ENCODE data around the gene HCRTR1.

- TF ChIP-seq EP300 (IDR thresholded peaks at IDR 0.05), result no peak
- no peak for TF ChIP-seq POLR2A (IDR thresholded peaks at IDR 0.05; ENCODE audit: low read depth)
- TF ChIP-seq CTCF (IDR thresholded peaks at IDR 0.05), result peak; percentile 94 to 99 (median 98)
- peak in 1 of 2 donors; percentile 31 for TF ChIP-seq POLR2AphosphoS5 (IDR thresholded peaks at IDR 0.05)
Observed at GRCh38 chr1:31663622-31664452, 46.3 kb downstream of the HCRTR1 start.
